GM19467 (cell line): ENCODE measurements around the gene GYPC.

Experiments used
- ATAC-seq: cut with Tn5 transposase; IDR thresholded peaks from one replicate; pipeline ENCODE4 v1.9.1; 2021; ENCODE audit warnings: mild to moderate bottlenecking, moderate library complexity; ENCODE audit not compliant: unreplicated experiment

Gene GYPC

DNA sequence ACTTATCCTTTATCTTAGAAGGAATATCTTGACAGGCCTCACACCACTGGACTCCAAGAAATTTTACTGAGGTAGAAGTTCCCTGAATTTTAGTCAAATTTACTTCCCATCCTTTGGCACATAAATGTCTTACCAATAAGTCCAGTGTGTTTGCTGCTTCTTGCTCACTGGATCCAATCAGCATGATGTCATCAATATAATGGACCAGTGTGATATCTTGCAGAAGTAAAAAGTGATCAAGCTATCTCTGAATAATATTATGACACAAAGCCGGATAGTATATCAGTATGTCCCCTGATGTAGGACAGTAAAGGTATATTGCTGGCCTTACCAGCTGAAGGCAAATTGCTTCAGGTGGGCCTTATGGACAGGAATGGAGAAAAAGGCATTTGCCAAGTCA, 6.9 kb upstream of the GYPC start:
- ATAC-seq, result no peak

DNA sequence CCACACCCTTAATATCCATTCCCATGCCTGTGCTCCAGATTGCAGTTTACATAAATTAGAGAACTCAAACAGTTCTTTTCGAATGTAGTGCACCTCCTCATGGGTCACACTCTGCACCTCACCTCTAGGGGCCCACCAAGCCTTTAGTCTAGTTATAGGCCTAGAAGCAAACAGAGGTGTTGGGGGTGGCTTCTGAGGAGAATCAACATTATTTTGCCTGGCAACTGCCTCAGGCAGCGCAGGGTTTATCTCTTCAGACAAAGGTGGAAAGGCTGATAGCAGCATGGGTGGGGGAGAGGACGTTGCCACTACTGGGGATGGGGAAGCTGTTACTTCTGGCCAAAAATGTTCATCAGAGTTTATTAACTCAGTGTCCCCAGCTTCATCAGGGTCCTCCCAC, 5.0 kb upstream of the GYPC start:
- no peak for ATAC-seq

DNA sequence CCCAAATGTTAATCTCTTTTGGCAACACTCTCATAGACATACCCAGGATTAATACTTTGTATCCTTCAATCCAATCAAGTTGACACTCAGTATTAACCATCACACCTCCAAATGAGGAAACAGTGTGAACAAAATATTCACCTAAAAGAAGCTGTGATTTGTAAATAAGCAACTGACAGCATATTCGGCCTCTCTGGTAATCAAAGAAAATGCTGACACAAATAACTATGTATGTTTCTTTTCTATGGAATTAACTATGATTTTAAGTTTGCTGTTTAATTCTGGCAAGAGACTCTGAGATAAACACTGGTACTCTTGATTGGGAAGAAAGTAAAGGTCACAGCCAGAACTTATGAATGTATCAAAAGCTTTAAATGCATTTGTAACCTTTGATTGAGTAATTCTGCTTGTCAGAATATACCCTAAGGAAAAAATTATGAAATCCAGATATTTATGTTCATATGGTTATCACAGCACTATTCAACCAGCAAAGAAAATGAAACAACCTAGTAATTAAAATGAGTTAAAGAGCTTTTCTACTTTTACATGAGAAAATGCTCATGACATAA, 3.6 kb upstream of the GYPC start:
- ATAC-seq, result no peak

DNA sequence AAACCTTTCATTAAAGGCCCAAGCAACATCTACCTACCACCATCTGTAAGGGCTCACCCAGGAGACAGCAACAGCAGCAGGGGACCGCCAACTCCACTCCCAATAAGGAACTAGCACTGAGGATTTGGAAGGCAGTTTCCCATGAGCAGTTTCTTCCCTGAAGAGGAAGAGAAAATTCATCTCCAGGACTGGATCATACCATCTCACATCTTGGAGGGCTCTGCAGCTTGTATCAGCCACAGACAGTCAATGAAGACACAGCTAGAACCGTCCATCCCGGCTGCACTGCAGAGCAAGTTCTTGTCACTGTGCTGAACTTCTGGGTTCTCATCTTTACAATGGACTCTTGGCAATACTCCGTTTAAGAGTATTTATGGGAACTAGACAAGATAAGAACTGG, 2.8 kb upstream of the GYPC start:
- no peak for ATAC-seq

DNA sequence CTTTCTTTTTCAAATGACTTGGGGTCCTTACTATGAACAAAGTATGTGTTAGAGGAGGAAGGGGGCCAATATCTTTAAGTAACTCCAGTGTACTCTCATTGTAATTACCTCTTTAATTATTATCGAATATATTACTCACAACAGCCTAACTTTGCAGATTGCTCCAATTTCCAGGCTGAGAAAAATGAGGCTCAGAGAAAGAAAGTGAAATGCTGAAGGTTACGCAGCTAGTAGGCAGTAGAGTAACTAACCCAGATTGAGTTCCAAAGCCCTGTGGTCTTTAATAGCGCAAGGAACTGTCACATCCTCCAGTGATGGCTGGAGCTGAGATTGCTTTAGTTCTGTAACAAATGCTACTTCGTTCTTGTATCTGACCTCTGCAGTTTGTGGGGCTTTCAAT, 2.2 kb upstream of the GYPC start:
- ATAC-seq, result no peak

DNA sequence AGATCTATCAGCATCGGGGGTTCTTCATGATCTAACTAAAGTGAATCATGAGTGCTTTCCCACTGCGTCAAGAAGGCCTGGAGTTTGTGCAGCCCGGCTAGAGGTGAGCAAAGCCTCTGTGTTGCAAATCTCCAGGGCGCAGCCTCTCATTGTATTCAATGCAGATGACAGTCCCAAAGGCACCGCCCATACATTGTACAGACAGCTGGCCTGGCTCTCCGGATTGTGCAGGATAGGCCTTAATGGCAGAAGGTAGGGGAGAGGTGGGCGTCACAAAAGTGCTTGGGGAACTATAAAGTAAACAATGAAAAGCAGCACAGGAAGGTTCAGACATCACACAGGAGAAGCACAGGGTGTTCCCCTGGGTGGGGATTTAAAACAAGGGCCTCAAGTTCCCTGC, 907 bp upstream of the GYPC start:
- ATAC-seq, result no peak

DNA sequence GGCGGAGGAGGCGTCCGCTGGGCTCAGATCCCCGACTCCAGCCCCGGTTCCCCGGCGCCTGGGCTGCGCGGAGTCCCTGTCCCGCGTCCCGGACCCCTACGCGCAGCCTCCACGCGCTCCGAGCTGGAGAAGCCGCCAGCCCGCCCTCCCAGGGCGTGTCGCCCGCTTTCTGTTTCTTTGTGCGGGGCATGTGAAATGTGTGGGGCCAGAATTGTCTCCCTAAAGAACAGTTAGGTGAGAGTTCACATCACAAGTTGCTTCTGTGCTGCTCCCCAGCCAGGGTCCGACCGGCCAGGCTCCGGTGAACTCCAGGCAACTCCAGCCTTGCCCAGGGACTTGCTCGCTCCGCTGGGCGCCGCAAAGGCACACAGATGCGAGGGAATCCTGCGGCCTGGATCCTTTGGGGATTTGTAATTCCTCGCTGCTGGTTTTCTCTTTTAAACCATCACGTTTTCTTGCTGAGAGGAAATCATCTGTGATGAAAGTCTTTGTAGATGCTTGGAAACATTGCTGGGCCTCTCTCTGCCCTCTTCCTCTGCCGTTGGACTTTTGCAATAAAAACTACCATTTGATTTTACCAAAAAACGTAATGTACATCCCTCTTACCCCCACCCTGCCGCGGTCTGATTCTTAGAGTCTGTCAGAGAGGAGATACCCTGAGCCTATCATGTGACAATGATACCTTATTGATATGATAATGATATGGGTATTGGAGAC, 631 bp downstream of the GYPC start:
- ATAC-seq, result peak; percentile 22

DNA sequence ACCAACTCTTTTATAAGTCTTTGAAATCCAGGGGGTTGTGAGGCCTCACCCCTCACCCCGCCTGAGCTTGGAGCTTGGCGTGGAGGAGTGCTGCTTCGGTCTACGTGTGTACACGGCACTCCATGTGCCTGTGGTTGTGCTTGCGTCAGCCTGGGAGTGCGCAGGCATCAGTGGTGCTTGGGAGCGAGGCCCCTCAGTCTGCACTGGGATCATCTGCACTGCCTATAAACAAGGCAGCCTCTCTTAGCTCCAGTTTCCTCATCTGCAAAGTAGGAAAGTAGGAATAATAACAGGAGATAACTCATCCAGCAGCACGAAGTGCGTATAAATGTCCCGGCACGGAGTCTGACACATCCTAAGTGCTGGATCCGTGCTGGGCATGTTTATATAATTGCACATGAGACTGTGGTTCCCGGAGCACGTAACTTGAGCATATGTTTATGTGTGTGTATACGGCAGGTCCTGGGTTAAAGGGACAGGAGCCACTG, 1.2 kb downstream of the GYPC start:
- ATAC-seq, result no peak

DNA sequence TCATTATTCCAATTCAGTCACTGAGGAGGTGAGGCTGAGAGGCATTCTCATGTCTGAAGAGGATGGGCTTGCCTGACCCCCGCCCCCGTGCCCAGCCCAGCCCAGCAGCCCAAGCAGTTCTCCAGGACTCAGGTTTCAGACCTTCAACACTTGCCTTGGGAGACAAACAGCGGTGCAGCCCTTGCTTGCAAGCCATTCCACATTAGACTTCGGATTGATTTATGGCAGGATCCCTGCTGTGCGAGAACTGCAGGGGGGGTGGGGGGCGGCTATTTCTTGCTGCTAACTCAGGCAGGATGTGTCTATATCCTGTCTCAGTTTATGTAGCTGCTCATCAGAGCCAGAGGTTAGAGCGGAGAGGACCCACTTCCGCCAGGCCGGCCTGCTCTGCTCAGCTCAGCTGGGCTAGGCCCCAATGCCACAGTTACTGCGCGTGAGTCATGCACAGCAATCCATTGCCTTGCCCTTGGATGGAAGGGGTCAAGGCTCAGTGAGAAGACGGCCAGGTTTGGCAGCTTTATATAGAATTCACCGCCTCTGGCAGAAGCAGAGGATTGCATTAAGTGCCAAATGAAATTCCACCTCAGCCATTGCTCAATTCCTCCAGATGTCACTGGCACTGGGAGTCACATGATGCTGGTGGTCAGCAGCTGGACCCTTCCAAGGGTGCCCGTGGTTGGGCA, 1.8 kb downstream of the GYPC start:
- ATAC-seq, result peak; percentile 81

DNA sequence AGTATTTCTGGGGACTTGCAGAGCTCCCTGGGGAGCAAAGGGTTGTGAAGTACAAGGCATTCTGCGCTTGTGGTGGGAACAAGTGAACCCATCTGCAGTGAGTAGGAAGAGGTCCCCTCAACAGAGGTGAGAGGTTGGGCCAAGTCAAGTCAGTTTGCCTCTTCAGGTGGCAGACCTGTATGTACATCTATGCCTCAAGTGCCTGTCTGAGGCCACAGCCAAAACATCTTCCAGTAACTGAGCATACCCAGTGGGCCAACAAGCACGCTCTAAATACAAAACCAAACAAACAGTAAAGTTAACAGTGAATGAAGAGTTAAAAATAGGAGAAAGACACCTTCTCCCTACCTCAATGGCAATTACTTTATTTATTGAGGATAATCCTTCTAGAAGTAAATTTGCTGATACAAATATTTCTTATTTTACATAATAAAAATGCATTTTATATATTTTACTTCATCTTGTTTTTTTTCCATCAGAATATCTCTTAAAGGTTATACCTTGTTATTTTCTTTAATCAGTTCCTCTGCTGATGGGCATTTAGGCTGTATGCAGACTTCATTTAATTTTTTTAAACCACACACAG, 2.5 kb downstream of the GYPC start:
- peak; percentile 6 for ATAC-seq

DNA sequence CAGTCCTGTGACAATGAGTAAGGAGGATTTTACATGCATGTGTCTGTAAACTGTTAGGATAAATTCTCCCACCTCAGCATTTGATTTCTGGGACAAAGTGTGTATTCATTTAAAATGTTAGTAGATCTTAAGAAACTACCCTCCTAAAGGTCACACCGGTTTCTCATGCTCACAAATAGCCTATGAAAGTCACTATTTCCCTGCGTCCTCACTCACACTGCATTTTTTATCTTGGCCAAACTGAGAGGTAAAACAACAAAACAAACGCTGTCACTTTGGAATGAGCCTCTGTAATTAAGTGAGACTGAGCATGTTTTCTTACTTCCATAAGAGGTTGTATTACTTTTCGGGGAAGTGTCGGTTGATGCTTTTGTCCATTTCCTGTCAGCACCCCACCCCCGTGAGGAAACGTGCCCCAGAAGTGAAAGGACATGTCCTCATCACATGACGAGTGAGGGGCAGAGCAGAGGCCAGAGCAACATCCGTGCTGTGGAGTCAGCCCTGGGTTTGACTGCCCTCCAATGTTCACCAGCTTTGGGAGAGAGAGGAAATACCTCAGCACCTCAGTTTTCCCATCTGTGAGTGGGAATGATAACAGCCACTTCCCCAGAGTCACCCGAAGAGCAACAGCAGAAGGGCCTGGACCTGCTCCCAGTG, 3.1 kb downstream of the GYPC start:
- peak; percentile 44 for ATAC-seq

DNA sequence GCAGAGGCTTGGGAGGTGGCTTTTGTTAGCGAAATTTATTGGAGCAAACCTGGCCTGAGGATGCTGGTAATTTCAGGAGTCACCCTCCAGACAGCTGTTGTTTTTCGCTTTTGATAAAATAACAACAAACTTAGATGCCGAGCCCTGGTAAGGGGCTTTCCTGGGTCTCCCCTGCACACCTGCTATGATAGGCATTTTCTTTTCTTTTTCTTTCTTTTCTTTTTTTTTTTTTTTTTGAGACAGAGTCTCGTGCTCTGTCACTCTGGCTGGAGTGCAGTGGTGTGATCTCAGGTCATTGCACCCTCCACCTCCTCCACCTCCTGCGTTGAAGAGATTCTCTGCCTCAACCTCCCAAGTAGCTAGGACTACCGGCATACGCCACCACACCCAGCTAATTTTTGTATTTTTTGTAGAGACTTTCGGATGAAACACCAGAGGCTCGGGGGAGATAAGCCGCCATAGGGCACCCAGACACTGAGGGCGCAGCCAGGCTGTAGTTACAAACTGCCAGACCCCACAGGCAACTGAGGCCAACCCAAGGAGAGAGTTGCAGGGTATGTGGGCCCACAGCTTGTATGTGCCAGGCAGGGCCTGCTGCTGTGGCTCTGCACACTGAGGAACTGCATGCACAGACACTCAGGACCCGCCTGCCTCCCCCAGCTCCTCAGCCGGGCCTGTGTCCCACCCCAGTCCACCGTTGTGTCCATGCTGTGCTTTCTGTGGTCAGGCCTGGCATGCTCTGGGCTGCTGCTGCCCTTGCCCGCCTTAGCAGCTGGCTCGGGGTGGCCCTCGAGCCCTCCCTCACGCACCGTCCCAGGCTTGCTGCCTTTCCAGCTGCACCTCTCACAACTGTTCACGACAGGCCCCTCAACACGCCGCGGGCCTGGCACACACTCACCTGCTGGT, 3.9 kb downstream of the GYPC start:
- no peak for ATAC-seq

DNA sequence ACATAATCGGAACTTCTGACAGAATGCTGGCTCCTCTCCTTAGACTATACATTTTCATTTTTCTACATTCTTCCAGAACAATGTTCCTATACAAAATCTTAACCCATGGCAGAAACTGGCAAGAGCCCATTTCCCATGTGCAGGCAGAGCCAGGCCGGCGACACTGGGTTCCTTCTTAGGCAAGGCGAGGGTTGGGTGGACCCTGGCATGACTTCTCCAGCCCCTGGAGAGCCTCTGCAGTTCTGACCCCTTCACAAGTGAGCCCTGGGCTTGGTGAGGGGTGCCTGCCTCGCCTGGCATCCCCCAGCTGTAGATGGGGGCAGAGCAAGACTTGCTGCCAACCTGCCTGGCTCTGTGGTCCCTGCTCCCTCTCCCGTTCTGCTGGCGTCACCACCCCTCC, 5.0 kb downstream of the GYPC start:
- no peak for ATAC-seq

DNA sequence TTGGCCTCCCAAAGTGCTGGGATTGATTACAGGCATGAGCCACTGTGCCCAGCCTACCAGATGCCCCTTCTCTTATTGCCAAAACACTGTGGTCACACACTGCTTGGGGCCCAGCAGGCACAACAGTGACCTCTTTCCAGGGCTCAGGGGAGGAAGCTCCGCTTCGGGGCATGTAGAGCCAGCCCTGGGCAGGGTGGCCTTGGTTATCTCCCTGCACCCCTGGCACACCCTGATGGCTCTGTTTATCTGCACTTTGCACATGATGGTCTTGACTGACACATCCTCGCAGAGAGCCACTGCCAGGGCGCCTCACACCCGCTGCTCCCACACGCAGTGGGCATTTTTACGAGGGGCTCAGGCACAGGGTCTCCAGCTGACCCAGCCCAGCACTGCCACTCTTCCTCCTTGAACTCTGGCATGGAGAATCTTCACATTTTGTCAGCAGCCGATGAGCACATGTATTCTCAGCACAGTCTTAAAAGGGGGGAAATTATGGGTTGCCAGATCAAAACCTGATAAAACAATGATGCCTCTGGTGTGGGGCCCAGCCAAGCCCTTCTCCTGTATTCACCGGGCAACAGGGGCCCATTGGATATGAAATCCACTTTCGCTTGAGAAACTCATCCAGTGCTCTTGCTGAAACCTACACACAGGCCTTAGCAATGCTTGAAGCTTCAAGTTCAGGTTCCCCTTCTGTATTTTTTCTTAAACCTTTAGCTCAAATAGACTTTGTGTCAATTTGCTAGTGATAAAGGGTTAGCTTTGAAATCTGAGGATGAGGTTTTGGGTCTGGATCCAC, 5.9 kb downstream of the GYPC start:
- no peak for ATAC-seq

DNA sequence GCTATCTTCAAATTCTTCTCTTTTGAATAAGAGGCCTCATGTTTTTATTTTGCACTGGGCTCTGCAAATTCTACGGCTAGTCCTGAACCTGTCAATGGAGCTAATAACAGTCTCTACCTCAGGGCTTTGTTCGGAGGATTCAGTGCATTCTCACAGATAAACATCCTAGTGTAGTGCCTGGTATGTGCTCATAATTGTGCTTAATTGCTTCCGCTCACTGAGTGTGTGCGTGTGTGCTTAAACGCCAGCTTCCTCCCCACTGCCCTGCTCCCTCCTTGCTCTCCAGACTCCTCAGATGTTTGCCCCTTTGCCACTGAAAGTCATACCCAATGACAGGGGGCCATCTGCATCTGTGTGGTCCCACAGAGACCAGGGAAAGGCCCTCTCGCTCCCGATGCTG, 6.7 kb downstream of the GYPC start:
- no peak for ATAC-seq

DNA sequence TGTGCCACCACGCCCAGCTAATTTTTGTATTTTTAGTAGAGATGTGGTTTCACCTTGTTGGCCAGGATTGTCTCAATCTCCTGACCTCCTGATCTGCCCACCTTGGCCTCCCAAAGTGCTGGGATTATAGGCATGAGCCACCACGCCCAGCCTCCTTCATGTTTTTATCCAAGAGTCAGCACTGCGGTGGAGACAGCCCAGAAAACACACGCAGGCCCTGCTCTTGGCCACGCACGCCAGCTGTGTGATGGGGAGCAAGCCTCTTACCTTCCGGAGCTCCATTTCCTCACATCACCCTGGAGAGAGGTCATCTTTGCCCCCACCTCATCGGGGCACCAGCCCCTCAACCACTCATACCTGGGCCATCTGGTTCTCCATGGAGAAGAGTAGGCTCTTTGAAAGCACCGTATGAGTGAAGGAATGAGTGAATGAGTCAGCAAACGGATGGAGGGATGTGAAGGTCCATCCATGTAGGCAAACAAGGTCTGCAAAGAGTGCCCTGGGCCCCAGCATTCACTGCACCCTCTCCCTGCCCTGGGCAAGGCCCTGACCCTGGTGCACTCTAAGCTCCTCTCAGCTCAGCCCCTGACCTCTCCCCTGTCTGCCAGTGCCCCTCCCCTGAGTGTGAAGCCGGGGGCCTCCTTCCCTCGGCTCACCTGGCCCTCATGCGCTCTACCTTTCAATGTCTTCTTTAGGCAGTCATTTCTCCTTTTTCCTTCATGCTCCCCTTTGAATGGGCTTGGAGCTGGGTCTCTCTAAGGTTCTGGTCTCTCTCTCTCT, 7.4 kb downstream of the GYPC start:
- ATAC-seq, result no peak

DNA sequence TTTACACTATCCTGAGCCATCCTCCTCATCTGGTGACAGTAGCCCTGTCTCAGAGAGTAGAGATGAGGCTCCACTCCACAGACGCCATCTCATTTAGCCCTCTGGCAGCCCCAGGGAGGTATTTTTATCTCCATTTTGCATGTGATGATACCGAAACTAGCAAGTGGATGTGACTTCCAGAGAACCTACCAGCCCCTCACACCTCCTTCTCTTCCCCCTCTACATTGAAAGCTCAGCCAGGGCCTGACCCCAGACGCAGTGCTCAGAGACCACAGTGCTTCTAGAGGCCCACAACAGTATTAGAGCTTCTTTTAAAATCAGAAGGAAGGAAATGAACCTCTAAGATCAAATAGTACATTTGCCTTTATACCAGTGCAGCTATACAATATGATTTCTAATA, 8.3 kb downstream of the GYPC start:
- ATAC-seq, result peak; percentile 74

DNA sequence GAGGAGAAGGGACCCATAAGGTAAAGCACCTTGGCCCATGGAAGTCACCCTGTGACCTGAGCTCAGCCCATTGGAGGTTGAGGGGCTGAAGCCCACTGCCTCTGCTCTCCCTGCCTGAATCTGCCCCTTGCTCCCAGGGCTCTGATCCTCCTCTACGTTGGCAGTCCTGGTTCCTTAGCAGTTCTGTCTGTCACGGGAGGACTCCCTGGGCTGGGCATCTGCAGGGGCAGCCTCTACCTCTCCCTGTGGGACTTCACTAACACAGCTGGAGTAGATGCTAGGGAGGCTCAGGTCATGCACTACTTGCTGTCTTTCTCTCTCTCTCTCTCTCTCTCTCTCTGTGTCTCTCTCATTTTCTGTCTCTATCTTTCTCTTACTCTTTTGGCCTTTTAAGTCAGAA, 8.7 kb downstream of the GYPC start:
- peak; percentile 17 for ATAC-seq

DNA sequence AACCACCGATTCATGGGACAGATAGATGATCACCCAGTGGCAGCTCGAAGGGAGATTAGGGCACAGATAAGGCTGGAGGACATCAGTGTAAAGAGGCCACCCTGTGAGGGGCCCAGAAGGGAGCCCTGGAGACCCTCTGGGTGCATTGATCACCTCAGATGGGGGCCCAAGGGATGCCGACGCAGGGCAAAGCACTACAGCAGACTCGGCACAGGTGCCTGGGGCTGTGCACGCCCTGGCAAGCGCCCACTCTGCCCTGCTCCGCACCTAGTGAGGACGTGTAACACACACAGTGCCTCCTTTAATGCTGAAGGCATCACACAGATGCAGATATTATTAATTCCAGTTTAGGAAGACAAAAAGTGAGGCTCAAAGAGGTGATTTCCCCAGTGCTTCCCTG, 9.5 kb downstream of the GYPC start:
- no peak for ATAC-seq
